Heart left ventricle (tissue), 13 donors: ENCODE results near the gene CD2AP.

Source experiments
- POLR2A ChIP-seq, 2 donors: fragments of 450-650 bp; IDR thresholded peaks; one replicate each; pipeline ENCODE4 v1.6.1; 2017; ENCODE audit warnings: antibody characterized with exemption in 2 of 2, mild to moderate bottlenecking in 2 of 2, moderate library complexity in 2 of 2
- TF ChIP-seq, protein P1 (sequence below), 12 donors: fragments of 200-600 bp; sonication (generic) in 4 of 12; IDR thresholded peaks; one replicate each; pipeline versions ENCODE4 v1.5.0 to v1.8.0; 2018 to 2022; ENCODE audit warnings: antibody characterized with exemption in 12 of 12, mild to moderate bottlenecking in 5 of 12
- donor health status: ischemic (EF 13 %, LVEDD 7.1; RV severe dilation, severe dysfunction).
- donor health status: DM: no; HTN: yes; CAD: no.
- donor health status: DM: no; HTN: no; CAD: no.
- donor health status: ischemic (EF 25% LVEDD 6.9; RV normal size, moderate dysfunction).
- donor health status: ischemic (EF 25% LVEDD 5.7; RV mildly dilated, moderate dysfunction).
- donor health status: ischemic (EF 35%, LVEDD 5.7; RV mildly dilated, moderate dysfunction).
- donor health status: nonischemic (EF 11% LVEDD 7.7; RV severe dilation, severe dysfunction).
- donor health status: DM: yes; HTN: yes; CAD: no.
- donor health status: PGD.
- donor health status: ischemic (EF 29% LVEDD 5.4; RV normal size, mild dysfunction).
- donor health status: nonischemic (EF 23%, LVEDD 6.1; RV moderate dilation, normal function).

GRCh38 chr6:47670851-47671250 lies 193.3 kb downstream of the CD2AP start:
- no peak for TF ChIP-seq POLR2A (IDR thresholded peaks at IDR 0.05)
- TF ChIP-seq, protein P1, sequence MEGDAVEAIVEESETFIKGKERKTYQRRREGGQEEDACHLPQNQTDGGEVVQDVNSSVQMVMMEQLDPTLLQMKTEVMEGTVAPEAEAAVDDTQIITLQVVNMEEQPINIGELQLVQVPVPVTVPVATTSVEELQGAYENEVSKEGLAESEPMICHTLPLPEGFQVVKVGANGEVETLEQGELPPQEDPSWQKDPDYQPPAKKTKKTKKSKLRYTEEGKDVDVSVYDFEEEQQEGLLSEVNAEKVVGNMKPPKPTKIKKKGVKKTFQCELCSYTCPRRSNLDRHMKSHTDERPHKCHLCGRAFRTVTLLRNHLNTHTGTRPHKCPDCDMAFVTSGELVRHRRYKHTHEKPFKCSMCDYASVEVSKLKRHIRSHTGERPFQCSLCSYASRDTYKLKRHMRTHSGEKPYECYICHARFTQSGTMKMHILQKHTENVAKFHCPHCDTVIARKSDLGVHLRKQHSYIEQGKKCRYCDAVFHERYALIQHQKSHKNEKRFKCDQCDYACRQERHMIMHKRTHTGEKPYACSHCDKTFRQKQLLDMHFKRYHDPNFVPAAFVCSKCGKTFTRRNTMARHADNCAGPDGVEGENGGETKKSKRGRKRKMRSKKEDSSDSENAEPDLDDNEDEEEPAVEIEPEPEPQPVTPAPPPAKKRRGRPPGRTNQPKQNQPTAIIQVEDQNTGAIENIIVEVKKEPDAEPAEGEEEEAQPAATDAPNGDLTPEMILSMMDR (IDR thresholded peaks at IDR 0.05) = no peak
